ENCODE results near the gene TMEM252.

Gene TMEM252

DNA sequence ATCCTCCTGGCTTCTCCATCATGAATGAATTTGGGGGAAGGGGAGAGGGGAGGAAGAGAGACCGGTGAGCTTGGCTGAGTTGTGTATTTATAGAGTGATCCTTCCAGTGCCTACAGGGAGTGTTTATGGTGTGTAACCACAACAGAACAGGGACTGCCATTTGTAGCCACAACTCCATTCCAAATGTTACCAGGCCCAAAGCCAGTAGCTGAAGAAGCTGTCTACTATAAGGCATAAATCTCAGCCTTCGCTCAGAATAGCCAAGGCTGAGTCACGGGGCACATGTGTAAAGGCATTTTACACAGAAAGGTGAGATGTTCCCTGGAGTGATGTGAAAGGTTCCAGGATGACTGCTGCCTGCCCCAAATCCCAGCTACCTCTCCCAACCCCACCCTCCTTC is 2.5 kb downstream of the TMEM252 start:
- DNase-seq = no peak

DNA sequence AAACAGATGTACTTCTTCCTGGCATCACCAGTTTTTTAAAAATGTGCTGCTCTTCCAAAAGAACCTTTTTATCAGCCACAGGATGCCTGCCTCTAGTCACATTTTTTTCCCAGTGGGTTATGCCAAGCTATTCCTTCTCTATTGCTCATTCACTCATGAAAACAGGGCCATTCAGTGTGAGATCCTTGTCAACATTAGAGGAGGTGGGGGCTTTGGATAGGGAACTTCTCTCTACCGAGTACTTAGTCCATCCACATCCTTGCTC is 3.1 kb downstream of the TMEM252 start:
- DNase-seq = no peak

DNA sequence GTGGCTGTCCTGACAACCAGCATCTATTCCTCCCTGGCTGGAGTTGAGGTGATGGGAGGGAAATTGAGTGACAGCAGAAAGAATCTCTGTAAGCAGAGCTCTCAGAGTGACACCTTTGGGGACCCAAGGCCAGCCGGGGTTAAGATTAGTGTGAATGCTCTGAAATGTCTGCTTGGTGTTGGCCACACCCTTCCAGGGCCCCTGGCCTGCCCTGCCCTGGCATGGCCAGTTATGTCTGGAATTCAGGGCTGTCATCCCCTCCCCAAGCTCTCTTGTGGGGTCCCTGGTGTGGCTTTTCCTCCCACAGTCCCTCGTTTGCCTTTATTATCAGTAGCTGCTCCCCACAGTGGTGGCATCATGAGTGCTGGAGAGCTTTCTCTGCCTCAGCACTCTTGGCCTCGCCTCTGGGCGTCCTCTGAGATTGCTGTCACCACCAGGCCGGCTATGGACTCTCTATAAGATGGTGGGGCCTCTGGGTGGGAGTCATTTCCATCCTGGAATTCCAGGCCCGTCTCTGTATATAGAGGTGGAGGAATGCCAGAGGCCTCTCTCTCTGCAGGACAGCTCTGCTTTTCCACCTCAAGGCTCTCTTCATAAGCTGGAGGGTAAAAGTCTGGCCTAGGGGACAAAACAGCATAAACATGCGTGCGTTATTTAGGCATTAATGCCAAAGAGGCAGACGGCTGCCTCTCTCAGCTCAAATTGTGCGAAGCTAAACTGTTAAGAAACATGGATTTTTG is 3.6 kb downstream of the TMEM252 start:
- no peak for DNase-seq

DNA sequence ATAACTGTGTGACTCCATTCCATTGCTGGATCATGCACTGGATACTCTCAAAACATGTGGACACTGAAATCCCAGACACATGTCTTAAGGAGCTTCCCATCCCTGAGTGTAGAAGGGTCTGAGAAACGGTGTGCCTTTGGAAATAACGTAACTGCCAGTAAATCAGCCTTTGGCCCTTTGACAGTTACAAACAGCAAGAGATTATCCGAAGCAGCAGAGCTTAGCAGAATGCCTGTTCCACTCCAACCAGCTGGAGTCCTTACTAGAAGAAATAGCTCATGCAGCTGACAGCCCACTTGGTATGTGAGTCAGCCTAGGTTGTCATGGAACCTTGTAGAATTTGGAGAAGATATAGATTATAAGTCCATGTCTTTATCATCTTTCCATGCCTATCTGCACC is 7.0 kb downstream of the TMEM252 start:
- DNase-seq = no peak

DNA sequence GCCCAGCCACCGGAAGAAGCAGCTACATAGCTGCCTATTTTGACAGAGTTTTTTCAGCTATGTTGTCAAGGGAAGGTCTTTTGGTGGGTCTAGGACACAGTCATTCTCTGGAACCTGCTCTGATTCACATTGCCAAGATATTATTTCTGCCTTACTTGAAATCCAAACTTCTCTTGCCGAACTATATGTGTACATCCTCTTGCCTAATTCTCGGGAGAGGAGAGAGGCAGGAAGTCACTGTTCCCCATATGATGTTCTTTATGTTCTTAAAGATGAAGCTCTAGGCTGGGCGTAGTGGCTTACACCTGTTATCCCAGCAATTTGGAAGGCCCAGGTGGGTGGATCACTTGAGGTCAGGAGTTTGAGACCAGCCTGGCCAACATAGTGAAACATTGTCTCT is 8.6 kb downstream of the TMEM252 start:
- no peak for DNase-seq

DNA sequence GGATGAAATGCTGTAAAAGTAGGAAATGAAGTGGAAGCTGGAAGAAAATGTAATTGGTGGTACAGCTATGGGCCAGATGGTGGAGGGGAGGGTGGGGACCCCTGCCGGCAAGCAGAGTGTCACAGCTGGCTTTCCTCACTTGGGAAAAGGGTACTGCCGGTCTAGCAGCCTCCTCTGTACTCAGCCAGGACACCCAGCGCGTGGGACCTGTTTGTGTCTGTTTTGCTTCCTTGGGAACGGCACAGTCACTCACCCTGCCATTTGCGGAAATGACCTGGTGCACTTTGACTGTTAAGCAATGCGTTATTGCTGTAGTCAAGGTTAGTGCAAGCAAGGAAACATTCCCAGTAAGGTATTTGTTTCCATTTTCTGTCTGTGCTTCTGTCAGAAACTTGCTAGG is 10.1 kb downstream of the TMEM252 start:
- DNase-seq = no peak

DNA sequence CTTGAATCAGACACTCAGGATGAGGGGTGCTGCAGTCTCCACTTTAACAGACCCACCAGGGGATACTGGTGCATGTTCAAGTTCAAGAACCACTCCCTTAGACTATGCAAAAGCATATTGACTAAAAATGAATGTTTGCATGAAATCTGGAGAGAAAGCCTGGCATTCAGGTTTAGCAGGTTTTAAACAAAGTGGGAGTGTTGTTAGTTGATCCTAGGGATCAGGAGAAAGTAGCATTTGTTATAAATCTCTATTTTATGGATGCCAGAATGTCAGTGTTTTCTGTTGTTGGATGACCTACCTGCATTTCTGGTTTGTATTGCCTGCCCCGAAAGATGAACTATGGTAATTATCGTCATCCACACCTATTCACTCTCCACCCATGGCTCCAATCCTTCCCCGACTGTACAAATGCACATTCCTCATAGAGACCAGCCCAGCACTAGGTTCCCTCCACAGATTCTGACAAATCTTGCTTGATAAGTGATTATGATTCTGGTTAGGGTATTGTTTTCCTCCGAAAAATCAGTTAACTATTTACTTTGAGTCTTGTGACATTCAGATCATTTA is 17.2 kb downstream of the TMEM252 start:
- no peak for DNase-seq

DNA sequence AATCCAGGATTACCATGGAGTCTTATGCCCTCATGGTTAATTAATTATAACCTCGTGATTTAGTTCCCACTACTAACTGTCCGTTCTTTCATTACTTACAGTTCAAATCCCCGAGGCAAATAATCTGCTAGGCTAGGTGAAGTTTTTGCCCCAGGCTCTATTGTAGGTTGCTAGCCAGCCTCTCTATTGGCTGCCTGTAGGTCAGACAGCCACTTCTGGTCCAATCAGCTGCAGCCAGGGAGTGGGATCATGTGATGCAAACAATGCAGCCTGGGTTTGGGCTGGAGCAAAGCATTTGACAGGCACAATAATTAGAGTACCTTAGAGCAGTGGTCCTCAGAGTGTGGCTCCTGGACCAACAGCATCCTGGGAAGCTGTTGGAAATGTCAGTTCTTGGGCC is 17.7 kb downstream of the TMEM252 start:
- no peak for DNase-seq

DNA sequence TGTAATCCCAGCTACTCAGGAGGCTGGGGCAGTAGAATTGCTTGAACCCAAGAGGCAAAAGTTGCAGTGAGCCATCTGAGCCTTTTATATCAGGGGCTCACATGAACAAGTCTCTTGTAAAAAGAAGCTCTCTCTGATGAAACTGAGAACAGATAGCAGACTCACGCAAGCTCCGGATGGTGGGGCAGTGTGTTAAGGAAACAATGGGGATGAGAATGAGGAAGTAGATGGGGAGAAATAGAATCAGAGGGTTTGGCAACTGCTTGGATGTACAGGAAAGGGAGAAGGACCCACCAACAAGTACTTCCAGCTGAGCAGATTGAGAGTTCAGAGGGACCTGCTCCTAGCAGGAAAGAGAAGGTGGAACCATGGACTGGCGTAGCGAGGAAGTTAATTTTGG is 18.6 kb downstream of the TMEM252 start:
- no peak for DNase-seq

DNA sequence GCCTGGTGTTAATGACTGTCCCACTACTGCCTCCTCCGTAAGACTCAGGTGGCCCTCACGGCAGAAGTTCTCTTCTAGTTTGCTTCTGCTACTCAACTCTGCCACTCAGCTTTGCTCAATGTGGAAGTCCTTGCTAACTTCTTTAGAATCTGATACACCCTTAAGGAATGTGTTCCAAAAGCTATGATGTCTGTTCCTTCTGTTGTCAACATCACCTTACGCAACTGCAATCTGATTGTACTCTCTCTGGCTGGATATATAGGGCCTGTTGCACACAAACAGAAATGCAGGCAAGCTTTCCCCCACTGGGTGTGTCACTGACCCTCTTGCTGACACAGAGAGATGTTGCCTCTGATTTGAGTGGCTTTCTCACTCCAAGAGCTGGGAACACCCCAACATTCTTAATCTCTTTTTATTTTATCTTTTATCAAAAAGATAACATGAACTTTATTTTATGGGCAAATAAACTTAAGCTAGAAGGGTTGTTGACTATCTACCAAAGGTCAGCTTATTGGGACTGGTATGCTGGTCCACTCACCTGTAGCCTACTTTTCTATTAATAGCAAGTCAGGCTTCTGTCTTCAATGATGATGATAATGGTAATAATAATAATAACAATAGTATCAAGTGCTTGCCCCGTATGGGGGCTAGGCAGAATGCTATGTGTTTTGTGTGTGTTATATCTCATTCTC is 25.2 kb downstream of the TMEM252 start:
- DNase-seq = no peak

DNA sequence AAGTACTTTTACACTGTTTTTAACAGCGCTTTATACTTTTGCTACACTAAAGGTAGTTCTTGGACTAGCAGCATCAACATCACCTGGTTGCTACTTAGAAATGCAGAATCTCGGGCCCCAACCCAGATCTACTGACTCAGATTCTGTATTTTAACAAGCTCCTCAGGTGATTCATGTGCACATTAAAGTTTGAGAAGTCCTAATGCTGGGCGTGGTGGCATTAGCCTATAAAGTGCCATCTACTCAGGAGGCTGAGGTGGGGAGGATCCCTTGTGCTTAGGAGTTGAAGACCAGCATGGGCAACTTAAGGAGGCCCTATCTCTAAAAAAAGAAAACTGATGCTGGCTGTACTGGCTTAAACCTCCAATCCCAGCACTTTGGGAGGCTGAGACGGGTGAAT is 26.7 kb downstream of the TMEM252 start:
- DNase-seq = no peak

DNA sequence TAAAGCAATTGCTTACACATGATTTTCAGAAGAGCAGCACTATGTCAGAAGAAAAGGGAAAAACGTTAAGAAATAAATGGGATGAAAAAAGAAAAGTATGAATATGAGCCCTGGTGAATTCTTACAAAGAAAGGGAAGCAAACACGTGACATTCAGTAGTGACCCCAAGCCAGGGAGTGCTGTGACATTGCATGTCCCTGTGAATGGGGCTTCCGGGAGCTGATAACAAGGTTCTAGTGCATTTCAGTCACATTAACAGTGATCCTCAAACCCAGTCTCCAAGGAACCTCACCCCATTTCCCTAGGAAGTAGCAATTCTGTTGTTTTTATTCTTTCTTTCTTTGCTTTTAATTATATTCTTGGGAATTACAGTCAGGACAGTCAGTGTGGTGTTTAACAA is 27.3 kb downstream of the TMEM252 start:
- DNase-seq = no peak

DNA sequence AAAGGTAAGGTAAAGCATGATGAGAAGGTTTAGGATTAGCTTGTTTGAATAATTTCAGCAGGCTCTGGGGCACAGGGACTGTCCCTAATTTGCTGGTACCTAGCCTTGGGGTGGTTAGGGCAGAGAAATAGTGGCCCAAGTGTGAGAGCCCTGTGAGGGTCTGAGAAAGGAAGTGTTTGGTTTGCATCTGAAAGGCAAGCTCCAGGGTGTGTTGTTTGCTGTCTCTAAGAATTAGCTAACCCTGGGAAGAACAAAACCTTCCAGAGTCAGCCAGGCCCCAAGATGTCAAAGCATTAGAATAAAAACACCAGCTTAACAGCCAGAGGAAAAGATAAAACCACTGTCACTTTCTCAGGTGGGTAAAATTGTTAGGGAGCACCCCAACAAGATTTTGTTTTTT is 31.0 kb downstream of the TMEM252 start:
- no peak for DNase-seq

DNA sequence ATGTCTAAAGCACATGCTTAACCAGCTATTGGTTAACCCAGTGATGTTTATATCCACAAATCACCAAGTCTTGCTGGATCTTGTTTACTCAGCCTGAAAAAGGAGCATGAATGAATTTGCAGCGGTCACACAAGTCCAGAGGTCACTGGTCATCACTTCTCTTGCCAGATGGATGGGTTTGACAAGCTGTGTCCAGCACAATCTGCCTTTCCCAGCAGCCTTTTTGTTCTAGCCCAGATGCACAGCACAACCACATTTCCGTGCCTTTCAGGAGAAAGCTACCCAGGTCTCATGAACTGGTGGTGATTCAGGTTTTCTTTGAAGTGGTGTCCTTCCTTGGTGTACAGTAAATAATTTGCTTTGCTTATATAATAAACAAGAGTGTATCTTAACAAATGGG is 32.1 kb downstream of the TMEM252 start:
- DNase-seq = no peak

DNA sequence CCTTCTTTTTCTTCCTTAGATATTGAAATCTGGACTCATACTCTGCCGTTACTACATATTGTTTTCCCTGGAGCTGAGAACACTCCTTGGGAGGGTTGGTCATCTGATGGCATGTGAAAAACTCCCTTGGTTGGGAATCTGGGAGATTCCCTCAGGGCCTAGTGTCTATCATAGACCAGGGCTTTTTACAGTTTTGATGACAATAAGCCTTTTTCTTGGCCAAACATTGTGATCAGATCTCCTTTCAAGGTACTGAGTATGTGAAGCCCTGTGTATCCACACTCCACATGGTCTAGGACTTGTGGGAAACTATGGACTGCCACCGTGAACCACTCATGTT is 32.9 kb downstream of the TMEM252 start:
- DNase-seq = no peak

DNA sequence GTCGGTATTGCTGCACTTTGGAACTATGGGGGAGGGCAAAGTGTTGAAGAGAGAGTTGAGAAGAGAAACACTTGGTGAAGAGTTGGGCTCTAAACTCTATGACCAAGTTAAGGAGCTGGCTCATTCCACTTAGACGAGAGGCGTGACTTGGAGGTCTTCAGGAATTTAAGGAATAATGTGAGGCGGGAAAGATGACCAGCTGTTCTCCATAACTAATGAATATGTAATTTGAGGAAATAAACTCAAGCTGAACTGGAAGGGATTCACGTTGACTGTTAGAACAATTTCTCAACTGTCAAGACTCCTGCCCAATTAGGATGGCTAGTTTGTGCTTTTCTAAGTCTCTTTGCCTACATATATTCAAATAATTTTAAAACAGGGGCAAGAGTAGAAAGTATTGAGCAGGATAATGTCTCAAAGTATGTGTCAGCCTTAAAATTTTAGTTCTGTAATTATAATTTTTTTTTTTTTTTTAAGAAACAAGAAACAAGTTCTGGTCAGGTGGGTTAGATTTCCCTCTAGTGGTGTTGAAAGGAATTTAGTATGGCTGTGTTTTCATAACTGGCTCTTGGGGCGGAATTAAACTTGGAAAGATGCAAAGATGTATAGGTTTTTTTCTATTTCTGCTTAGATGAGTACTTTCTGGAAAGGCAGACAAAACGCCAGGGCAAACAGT is 33.4 kb downstream of the TMEM252 start:
- no peak for DNase-seq

DNA sequence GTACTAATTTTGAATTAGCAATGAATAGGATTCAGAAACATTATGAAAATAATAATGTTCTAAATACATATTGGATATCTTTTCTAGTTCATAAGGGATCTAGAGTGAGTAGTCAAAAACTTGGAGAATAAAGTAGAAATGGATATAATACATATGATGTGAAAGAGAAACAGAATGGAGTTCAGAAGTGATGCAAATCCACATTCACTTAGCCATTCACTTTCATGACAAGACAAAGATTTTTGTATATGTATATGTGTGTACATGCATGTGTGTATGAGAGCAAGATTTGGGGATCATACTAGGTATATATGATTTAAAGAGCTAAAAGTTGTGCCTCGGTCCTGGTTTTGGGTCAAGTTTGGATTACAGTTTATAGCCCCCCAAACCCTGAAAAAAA is 34.1 kb downstream of the TMEM252 start:
- no peak for DNase-seq

DNA sequence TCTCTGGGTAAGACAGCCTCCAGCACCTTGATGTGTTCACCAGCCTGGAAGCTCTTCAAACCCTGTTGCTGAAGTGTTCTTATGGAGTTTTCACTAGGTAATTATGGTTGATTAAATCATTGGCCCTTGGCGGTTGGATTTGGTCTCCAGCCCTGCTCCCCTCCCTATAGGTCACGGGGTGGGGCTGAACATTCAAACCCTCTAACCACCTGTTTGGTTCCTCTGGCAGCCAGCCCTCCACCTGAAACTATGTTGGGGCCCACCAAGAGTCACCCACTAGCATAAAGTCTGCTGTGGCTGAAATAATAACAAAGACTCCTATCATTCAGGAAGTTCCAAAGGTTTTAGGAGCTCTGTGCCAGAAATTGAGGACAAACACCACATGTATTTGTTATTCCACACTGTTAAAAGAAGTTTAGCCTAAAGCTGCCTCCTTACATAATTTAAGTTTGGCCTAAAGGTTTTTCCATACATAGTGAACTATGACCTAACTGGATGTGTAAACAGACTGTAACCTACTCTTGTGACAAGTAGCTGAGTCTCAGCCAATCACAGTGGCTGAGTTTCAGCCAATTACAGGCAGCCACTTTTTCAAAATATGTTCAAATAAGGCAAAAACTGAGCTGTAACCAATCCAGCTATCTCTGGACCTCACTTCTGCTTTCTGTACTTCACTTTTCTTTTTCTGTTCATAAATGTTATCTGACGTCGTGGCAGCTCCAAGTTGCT is 34.8 kb downstream of the TMEM252 start:
- no peak for DNase-seq

DNA sequence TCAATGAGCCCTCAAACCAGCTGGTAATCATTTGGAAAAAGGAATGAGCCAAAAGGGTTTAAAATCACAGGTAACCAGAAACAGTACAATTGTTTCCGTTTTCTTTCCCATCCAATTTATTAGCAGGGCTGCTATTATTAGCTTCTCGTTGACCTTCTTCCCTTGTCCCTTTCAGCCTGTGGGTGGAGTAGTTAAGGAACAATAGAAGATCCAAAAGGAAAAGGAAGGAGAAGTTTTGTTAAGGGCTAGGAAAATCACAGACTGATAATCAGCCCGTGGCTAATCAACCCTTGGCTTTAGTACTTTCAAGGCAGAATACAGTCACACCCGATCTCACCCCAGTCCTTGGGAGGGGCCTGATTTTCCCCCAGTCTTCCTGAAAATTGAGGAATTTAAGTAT is 38.4 kb downstream of the TMEM252 start:
- DNase-seq = no peak

DNA sequence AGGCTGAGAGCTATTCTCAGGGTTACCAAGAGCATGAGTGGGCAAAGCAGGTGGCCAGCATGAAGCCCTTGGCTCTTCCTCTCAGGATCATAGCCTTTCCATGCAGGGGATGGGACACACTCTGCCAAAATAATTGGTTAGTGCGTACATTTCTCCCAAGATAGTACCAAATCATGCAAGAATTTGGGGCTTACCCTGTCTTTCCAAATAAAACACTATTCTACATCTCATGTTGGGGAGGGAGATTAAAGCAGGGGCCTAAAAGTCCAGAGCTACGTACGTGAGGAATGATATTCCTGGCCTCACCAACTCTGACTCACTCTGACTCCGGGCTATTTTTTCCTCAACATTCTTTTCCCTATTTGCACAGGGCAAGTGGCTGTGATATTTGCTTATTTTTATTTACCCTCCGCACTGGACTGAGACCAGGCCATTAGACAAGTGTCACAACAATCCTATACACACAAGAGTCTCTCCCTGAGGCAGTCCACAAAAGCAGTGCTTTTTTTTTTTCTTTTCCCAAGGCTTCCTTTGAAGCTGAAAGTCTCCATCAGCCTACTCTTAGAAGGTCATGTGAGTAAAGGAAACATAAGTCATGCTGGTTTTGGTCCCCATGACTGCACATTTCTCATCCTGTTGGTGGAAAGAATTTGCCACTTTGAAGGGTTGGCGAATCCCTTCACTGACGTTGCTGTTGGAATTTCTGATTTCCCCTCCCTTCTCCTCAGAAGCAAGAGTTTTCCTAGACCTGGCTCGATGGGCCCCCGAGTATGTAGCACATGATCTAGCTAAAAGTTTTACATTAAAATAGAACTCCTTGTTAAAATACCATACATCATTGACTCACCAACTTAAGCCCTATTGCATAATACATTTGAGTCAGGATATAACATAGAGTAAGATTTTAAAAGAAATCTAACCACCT is 40.0 kb downstream of the TMEM252 start:
- DNase-seq = no peak

DNA sequence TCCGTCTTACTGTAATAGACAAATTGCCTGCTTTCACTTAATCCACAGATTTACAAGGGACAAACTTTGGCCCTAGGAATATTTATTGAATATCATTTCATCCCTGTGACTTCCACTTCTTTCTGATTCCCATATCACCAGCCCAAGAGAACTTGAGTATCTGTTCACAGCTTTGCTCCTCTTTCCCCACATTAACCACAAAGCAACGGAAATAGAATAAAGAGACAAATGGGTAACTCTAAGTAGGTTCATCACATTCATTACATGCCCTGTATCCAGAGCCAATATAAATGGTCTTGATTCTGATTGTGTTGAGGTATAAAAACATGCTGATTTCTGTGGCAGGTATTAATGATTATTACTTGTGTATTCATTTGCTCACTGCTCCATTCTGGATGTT is 41.9 kb downstream of the TMEM252 start:
- no peak for DNase-seq

DNA sequence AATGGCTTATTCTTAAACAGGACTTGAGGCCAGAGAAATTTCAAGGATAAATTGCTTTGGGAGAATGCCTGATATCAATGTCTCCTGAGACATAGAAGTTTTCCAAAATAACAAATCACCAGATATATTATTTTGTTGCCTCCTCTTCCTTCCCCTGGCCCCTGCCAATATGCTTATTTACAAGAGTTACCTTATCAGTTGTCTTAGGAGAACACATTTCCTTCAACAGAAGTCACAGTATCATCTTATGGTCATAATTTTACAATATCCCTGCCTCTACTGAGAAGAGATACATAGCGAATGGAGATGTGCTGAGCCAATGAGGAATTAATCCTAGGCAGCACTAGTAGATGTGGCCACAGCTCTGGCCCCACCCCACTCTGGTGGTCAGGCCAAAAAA is 43.1 kb downstream of the TMEM252 start:
- no peak for DNase-seq

DNA sequence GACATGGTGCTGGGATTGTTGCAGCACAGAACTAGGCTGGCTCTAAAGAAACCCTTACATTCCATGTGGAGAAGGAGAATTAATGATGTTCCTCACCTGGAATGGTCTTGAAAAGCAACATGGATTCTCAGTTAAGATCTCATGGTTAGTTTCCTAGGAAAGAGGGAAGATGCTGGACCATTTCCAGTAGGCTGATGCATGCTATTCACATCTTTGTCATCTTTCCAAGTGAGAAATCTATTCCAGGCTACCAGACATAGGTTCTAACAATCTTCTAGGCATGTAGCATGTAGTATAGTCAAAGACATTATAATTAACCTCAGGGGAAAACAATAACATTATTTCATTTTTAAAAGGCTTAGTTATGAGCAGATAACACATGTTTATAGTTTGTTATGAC is 44.3 kb downstream of the TMEM252 start:
- DNase-seq = no peak

Data from cortex of kidney (tissue), 1 donor.